KG1 (cell line): ENCODE results near the gene FAM72B.
"Not testable (repeated sequence)": the region's sequence is repeated elsewhere in the genome, so short reads cannot be mapped to it uniquely, and the experiment has no call there.

ENCODE experiments used
- DNase-seq: peaks from one replicate; lab custom pipeline; 2025; lab: John Stamatoyannopoulos, UW

FAM72B gene

DNA sequence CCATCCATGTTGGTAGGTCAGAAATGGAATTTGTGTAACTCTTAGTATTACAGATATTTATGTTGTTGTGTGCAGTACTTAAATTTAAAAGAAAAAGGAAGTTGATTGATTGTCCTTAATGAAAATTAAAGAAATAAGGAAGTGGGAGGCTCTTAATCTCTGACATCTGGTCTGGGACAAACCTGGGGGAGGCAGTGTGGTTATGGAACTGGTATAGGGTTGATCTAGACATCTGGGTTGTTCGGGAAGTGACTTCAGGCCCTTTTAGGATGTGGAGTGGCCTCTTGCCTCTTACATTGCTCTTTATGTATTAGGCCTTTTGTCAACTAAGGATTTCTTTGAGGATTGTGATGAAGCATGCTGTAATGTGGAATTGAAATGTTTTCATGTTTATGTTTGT, 16.1 kb upstream of the FAM72B start:
- not testable (repeated sequence) for DNase-seq

DNA sequence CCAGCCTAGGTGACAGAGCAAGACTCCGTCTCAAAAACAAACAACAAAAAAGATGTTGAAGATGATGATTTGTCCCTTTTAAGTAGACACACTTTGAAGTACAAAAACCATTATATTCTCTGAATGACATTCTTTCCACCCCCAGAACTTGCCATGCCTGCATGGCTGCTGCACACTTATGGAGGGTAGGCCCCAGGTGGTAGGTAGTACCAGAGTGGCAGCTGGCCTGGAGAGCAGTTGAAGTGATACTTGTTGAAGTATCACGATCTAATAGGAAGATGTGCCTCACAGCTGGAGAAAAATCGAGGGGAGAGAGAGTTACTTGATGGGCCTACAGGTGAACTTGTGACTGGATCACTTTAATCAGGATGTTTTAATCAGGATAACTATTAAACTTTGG, 15.6 kb upstream of the FAM72B start:
- DNase-seq = not testable (repeated sequence)

- not testable (repeated sequence) for DNase-seq
Measured at GRCh38 chr1:121197095-121197882, 13.1 kb upstream of the FAM72B start.

DNA sequence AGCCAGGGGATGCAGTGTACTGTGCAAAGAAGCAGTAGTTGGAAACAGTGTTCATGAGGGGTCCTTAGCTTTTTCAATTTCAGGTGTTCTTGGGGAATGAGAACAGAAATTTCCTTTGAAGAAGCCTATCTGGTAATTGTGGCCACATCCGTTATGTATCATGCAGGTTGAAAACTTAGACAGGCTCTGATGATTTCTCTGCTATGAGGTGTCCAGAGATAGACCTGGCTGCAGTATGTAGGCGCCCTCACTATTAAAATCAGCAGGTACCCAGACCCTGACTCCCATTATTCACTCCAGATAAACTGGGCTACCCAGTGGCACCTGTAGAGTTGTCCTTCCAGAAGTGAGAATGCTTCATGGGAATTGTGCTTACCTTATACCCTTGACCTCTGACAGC, 8.4 kb upstream of the FAM72B start:
- DNase-seq = not testable (repeated sequence)

DNA sequence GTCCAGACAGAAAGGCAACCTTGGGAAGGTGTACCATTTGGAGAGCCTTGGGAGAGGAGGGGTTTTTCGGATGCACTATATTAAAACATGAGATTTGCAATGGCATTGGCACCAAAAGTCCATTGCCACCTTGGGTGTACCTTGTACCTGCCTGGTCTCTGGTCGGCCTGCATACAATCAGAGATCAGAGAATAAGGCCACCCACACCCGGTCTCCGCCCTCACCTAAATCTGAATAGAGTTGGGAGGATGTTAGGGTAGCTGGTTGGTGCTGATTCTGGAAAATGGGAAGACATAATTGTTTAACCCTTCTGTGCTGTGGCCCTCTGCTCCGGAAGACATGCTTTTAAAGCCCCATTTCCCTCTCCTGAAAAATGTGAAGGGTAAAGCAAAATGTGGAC, 3.8 kb upstream of the FAM72B start:
- not testable (repeated sequence) for DNase-seq

DNA sequence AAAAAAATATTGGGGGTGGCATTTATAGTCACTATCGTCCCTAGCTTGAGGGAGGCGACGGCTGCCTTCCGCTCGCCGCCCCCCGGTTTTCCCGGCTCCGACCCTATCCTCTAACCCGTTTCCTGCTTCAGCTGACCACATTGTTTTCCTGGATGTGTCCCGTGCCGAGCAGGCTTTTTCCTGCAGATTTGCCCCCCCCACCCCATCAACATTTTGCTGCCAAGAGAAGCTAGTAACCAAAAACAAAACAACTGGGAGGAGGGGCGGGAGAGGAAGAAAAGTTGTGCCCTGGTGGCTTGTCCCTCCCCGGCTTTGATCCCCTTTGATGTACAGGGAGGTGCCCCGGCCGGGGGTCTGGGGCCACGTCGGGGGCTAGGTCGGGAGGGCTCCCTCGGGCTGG, 2.1 kb upstream of the FAM72B start:
- not testable (repeated sequence) for DNase-seq

DNA sequence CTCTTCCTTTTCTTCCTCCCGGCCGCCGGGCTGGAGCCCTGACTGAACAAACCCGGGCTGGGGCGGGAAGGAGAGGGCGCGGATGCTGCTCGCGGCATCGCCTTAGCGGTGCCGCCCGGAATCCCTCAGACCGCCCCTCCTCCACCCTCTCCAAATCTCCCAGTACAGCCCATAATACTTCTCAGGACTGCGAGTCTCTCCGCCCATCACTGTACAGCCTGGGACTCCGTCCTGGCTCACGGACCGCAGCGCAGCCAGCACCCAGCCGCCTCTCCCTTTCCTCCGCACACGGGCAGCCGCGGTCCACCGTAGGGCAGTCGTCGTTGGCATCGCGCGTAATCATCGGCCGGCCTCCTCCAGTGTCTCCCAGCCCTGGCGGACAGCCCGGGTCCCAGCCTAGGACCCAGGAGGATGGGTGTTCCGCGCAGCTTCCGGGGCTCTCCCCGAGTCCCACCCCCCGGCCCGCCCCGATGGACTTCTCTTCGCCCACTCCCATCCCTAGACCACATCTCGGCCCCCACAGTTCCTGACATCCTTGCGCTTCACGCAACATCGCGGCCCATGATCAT, 1.1 kb upstream of the FAM72B start:
- not testable (repeated sequence) for DNase-seq

DNA sequence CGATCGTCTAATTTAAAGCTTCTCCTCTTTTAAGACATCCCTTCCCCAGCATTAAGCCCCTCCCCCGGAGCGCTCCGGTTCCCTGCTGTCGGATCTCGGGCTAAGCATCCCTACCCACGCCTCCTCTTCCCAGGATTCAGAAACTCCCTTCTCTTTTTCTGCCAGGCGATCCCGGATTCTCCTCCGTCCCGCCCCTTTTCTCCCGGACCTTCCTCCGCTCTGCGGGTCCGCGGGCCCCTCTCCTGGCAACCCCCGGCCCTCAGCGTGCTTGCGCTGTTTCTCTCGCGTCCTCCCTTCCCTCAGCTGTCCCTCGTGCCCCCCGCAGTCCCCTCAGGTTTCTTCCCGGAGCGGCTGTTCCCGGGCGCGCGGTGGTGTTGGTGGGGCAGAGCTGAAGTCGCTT, 273 bp downstream of the FAM72B start:
- DNase-seq = not testable (repeated sequence)

DNA sequence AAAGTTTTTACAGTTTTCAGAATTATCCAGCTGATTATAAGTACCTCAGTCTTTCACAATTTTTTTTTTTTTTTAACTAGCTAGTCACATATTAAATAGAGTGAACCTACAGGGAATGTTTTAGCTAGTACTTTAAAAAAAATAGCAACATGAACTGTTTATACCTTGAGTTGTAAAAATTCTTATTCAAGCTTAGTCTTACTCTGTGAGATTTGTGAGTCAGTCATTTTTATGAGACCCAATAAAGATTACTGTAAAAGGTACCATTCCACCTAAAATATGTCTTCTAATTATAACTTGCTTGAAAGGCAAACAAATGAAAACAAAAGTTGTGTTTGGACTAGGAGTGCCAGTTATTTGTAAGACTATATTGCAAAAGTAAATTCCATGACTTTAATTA, 5.9 kb downstream of the FAM72B start:
- not testable (repeated sequence) for DNase-seq

DNA sequence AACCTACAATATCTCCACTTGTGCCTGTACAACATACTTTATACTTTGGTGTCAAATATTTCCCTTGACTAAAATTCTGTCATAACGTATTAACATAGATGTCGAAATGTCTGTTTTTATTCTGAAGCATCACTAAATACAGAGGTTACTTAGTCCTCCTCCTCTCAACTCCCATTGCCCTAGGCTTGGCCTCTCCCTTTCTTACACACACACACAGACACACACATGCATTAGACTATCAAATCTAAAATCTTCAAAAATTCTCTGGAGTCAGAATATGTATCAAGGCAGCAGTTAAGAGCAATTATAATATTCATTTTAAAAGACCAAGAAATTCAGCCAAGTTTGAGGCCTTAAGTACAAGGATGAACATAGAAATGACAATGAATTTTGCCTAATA, 7.5 kb downstream of the FAM72B start:
- DNase-seq = not testable (repeated sequence)

DNA sequence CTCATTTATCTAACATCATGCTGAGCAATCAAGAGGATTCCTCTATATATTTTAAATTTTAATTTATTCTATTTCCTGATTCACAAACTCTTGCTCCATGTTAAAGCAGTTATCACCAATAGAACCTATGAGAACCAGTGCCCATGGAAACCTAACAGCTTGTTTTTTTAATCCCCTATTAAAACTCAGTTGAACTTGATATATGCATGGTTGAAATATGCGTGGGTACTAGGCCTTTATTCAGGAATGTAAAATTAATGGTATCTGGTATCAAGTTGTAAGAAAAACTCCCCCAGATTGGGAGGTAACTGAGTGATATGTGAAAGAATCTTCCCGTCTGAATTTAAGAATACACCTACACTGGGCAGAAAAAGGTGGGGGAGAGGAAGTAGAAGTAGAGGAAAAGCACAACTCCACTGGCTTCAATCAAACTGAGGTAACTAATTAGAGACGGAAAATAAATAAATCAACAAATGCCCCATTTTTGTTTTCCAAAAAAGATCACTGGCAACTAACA, 15.9 kb downstream of the FAM72B start:
- DNase-seq = not testable (repeated sequence)

DNA sequence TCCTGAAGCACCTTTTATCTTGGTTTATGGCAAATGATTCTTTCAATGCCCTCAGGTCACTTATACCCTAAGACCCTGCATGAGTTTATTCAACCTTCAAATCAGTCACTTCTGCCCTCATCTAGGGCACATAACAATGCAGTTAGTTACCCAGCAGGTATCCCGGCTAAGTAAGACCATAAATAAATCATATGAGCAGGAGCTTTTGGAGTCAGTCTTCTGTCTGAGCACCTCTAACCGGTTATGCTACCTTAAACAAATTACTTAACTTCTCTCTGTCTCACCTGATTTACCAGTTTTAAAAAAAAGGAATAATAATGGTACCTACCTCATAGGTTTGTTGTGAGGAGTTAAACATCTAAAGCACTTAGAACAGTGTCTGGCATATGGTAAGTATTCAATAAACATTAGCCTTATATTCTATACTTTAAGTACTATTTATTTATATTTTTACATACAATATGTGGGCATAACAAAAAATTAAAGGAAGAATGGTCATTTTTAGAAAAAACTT, 16.9 kb downstream of the FAM72B start:
- not testable (repeated sequence) for DNase-seq

- not testable (repeated sequence) for DNase-seq
Measured at GRCh38 chr1:121165296-121165695, 18.8 kb downstream of the FAM72B start.

DNA sequence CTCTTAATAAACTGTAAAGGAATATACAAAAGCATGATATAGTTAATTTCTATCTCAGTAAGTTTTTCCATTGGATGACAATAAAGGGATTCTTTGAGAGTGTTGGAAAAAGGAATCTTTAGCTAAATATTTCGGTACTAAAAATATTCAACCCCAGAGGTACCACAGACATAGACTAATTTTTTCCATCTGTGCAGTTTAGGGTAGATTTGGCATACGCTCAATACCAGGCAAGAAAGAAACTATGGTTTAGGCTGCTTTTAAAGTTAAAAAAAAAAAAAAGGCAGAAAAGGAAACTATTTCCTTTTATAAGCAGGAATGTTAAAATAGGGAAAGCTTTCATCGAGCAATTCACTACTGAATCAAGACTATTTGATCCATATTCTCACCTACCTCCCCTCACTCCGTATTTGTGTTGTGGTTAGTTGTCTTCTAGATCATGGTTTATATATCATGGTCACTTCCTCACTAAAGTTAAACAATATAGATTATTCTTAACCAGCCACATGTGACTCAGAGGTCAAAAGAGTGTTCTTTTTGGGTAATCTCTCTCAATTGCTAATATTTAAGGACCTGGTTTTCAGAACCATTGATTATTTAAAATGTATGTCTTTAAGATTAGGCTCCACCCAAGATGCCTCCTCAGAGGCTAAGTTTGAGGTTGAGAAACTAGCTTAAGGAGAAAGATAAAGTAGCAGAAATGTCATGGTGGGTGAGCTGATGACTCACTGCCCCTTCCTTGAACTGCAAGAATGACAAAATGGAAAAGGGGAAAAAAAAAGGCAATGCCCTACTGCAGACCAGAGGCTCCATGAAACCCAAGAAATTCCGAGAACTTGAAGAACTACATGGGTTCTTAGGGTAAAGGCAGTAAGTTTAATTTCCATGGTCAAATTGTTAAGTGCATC, 20.0 kb downstream of the FAM72B start:
- DNase-seq = not testable (repeated sequence)

- DNase-seq = not testable (repeated sequence)
Measured at GRCh38 chr1:121161199-121161901, 22.8 kb downstream of the FAM72B start.

- not testable (repeated sequence) for DNase-seq
Measured at GRCh38 chr1:121160118-121160517, 24.0 kb downstream of the FAM72B start.

- not testable (repeated sequence) for DNase-seq
Measured at GRCh38 chr1:121157609-121158008, 26.5 kb downstream of the FAM72B start.

DNA sequence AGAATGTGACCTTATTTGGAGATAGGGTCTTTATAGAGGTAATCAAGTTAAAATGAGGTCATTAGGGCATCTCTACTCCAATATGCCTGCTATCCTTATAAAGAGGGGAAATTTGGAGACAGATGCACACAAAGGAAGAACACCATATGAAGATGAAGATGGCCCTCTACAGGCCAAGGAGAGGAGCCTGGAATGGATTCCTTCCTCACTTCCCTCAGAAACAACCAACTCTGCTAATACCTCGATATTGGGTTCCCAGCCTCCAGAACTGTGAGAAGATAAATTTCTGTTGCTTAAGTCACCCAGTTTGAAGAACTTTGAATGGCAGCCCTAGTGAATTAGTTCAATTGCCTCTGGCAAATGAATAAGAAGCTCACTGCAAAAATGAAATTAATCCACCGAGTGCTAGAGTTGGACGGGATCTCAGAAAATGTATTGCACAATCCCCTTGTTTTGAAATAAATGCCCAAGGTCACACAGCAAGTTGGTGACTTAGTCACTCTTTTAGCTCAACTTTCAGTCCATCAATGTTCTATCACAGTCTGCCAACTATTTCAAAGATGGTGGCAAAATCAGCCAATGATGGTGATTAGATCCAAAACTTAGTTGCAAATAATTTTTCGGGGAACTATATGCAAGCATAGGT, 27.1 kb downstream of the FAM72B start:
- DNase-seq = not testable (repeated sequence)

GRCh38 chr1:121155671-121156358, 28.3 kb downstream of the FAM72B start:
- not testable (repeated sequence) for DNase-seq

DNA sequence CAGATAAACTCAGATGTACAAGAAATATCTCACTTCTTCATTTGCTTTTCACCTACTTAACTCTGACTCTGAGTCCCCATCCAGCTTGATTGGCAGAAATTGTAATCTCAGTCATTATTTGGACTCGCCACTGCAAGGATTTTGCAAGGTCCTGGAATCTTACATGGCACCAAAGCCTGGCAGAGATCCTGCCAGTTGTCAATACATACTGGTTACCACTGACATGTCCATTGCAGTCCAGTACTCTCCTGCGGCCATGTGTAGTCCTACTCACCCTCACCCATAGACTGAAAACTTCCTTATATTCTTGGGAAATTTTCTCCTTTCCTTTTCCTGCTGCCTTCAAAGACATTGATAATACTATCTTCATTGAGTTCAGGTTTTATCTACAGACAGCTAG, 29.3 kb downstream of the FAM72B start:
- DNase-seq = not testable (repeated sequence)
